Activated effector memory CD4-positive, alpha-beta T cell treated with anti-CD3 and anti-CD28 coated beads, Interleukin-2, amount 50 U/mL, for 16 hours (primary cell): ENCODE measurements around the gene WRAP53.

Experiments used
- DNase-seq: peaks from one replicate; pipeline ENCODE4 v3.0.0-alpha.2; 2020

WRAP53 gene

DNA sequence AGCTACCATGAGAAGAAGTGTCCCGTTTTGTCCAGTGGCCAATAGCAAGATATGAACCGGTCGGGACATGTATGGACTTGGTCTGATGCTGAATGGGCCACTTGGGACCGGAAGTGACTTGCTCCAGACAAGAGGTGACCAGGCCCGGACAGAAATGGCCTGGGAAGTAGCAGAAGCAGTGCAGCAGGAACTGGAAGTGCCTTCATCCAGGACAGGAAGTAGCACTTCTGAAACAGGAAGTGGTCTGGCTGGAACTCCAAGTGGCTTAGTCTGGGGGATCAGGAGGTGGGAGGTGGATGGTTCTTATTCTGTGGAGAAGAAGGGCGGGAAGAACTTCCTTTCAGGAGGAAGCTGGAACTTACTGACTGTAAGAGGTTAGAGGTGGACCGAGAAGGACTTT is 22.0 kb downstream of the WRAP53 start:
- no peak for DNase-seq

- DNase-seq: no peak
These were observed 22.9 kb downstream of the WRAP53 start for GRCh38 chr17:7711051-7711755.

GRCh38 chr17:7712111-7712771 is 24.0 kb downstream of the WRAP53 start:
- DNase-seq: no peak

- no peak for DNase-seq
These were observed 25.5 kb downstream of the WRAP53 start for GRCh38 chr17:7713782-7714181.

DNA sequence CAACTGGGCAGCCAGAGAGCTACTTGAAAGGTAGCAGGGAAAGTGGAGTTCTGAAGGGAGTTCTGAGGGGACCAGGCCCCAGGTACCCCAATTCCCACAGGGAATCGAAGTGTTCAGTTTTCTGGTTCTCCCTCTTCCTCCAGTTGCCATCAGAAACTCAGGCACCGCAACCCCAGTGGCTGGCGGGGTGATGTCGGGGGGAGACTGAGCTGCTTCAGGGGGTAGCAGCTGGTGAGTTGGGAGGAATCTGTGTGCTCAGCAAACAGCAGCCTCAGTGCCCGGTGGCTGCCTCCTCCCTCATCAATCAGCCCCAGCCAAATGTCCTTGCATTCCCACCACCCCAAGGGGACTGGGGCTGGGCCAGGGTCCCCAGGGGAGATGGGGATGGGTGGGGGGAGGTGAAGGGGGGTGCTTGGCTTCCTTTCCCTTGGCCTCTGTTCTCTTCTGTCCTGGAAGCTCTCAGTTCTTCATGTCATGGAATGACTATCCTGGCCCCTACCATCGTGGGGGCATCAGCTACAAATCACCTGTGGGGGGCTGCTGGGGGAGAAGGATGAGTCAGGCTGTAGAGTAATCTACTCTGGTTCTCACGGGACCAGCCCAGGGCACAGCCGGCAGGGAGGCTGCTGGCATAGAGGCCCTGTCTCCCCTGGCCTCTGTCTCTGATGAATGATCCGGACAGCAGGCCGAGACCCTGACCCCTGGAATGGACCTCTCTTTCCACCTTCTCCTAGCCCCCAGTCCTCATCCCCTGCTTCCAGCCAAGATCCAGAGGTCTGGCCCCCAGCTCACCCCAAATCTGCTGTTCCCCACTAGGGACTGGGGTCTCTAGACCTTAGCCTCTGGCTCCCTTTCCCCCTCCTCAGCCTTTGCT is 26.7 kb downstream of the WRAP53 start:
- DNase-seq: no peak

DNA sequence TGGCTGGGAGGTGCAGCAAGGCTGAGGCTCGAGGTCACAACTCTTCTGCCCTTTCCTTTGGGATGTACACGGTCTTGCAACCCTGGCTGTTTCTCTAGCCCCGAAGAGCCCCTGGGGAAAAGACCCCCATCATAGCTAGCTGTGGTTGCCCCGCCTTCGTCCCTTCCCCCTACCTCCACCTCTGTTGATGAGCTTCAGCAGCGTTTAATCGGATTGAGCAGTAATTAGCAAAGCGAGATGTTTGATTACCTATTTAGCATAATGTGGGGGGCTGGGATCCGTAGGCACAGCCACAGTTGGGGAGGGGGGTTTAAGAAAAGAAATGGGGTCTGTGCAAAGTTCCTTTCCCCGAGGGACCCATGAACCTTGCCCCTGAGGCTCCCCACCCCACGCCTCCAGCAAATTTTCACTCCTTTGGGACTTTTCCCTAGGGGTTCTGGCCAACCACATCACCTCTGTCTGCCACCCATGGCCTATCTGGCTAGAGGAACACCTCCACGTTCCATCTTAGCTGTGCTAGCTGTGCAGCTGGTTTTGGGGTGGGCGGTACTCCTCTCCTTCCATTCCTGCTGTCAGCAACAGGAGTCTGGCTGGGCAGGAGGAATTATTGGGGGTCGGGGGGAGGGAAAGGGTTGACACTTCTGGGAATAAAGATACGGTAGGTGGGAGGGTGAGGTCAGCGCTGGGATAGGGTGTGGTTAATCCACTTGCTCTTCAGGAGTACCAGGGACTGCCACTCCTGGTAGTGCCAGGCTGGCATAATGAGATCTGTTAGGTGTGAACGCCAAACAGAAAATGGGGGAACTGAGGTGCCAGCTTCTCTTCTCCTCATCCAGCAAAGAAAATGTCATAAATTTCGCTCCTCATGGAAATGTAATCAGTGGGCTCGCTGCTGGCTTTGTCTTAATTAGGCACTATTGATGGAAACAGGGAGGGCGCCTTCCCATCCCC is 27.9 kb downstream of the WRAP53 start:
- no peak for DNase-seq

DNA sequence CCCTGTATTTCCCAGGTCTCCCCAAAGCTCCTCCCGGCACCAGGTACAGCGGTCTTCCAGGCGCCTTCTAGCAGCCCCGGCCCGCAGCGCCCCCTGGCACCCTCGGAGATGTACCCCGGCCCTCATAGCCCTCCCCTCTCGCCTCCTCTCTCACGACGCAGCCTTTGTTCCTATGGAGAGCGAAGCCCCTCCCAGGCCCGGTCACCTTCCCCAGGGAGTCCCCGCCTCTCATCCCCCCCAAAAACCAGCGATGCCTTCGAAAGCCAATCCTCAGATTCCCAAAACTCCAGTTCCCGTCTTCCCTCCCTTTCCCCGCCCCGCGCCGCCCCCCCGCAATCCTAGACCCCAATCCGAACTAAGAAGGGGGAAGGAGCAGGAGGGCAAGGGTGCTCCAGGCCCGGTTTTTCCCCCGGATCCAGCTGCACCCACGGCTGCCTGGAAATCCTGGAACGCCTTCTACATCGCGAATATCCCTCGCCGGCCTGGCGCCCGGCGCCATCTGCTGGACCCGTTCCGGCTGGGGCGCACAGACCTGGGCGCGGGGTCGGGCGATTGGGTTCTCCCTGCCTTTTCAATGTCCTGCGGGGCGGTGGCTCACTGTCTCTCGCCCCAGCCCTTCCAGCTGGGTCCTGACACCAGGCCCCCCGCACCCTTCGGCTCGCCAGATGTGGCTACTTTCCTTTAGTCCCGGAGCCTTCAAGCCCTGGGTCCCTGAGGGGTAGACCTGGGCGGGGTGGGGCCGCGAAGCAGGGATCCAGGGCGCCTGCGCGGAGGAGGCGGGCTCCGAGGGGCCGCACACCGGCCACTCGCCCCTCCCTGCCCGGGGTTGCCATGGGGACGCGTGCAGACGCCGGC is 28.9 kb downstream of the WRAP53 start, which contains the start of gene DNAH2:
DNAH2 (plus strand) TSS at position 844 of the 855 bp plus-strand sequence. CDS start 1,991 bp downstream, outside the sequence.
- DNase-seq: peak; percentile 76

DNA sequence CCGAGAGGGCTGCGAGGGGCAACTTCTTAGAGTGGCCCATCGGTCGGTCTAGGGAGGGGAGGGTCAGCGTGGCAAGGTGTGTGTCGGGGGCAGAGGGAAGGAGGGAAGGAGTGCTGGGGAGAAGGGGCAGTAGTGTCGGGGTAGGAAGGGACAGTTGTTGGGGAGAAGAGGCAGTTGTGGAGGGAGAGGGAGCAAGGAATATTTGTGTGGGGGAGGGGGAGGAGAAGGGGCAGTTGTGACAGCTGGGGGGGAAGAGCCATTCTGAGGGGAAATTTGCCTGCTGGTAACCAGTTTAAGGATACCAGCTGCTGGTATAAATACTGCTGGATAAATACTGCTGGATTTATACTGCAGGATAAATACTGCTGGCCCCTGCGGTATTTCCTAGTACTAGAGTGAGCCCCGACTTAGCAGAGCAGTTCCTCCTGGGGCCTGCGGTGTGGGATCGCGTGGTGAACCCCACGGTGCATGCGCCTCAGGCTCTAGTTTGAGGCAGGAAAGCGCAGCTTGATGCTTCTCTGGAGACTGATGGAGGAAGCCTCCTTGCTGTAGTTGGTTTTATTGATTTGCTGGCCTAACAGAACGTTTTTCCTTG is 29.6 kb downstream of the WRAP53 start:
- DNase-seq: no peak

DNA sequence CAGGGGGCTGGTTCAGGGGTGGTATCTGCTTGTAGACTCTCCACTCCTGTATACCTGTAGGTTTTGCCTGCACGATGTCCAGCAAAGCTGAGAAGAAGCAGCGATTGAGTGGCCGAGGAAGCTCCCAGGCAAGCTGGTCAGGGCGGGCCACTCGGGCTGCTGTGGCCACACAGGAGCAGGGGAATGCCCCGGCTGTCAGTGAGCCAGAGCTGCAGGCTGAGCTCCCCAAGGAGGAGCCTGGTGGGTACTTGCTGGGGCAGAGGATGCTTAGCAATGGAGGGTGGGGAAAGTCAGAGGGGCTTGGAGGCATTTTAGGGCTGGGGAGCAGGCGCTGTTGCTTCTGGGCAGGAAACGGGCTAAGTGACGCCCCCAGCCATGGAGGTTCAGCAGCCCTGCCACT is 31.4 kb downstream of the WRAP53 start:
- no peak for DNase-seq

GRCh38 chr17:7720125-7720524 is 31.8 kb downstream of the WRAP53 start:
- DNase-seq: no peak

DNA sequence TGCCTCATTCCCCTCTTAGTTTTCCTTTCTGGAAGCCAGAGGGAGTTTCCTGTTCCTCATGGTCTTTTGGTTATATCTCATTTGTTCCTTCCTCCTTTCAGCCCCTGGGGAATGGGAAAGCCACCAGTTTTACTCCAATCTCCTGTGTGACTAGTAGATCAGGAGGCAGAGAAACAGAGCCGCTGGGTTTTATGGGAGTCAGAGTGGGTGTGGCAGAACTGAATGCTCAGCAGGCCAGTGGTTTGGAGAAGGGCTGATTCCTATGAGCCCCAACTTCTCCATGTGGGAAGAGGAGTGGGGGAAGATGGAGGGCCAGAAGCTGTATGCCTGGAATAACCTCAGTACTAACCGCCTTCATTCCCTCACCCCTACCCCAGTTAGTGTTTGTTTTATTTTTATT is 33.3 kb downstream of the WRAP53 start:
- DNase-seq: no peak

GRCh38 chr17:7727886-7728285 is 39.6 kb downstream of the WRAP53 start:
- no peak for DNase-seq

- no peak for DNase-seq
These were observed 41.5 kb downstream of the WRAP53 start for GRCh38 chr17:7729816-7730215.

DNA sequence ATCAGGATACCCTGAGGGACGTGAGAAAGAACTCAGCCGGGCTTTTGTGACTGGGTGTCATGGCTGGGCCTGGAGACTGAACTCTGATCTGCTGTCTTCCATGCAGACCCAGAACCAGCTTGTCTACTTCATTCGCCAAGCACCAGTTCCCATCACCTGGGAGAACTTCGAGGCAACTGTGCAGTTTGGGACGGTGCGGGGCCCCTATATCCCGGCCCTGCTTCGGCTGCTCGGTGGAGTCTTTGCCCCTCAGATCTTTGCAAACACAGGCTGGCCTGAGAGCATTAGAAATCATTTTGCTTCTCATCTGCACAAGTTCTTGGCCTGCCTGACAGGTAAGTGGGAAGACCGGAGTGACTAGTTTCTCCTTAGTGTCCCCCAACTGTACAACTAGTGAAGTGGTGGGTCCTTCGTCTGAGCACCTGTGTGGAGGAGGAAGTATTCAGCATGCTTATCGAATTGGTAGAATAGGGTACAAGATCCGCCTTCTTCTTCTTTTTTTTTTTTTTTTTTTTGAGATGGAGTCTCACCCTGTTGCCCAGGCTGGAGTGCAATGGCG is 44.8 kb downstream of the WRAP53 start:
- DNase-seq: no peak

DNA sequence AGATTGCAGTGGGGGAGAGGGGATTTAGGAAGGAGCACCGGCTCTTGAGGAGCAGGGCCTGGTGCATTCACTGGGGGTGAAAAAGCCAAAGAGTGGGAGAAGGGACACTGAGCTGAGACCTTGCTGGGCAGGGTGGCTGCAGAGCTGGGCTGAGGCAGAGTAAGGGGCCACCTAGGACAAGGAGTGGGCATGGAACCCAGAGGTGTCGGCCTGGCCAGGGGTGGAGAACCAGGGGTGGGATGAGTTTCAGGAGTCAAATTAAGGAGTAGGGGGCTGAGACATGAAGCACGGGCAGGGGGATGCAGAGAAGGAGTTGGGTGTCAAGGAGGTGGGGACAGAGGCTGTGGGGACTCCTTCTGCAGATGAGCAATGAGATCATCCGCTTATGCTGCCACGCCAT is 49.3 kb downstream of the WRAP53 start:
- DNase-seq: no peak

DNA sequence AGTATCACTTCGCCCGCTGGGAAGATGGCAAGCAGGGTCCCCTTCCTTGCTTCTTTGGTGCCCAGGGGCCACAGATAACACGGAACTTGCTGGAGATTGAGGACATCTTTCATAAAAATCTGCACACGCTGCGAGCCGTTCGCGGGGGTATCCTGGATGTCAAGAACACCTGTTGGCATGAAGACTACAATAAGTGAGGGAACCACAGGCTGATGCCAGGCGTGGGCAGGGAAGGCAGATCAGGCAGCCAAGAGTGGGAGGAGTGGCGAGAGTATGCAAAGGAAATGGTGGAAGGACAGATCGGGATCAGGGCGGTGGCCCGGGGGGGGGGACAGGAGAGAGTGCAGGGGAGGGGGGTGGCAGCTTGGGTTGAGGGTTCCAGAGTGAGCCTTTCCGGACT is 51.5 kb downstream of the WRAP53 start:
- no peak for DNase-seq

GRCh38 chr17:7740481-7741001 is 52.3 kb downstream of the WRAP53 start:
- DNase-seq: no peak

- no peak for DNase-seq
These were observed 54.5 kb downstream of the WRAP53 start for GRCh38 chr17:7742729-7743128.

DNA sequence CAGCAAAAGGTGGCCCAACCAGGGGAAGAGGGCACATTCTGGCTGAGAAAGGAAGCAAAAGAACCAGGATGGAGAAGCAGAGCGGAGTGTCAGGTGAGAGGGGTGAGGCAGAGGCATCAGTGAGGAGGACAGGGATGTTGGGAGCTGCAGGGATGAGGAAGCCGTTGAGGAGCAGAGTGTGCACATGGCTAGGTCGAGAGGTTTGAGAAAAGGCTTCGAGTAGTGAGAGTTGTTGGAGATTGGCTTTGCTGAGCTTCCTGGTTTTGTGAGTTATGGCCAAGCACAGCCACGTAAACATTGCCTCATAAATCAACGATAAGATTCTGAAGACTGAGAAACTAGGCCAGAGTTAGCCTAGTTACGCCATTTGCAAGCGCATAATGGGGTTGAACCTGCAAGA is 56.1 kb downstream of the WRAP53 start:
- no peak for DNase-seq

GRCh38 chr17:7745748-7746470 is 57.6 kb downstream of the WRAP53 start:
- DNase-seq: no peak
